Right cardiac atrium (tissue), 5 donors: ENCODE measurements around the gene SGPL1. TPM values are rescaled to one million over a fixed set of nuclear protein-coding genes. Genes with fewer than 3 reads are reported as not detected.
A peak's percentile ranks its signal among the peaks of the same experiment; 100 is the strongest.
"Not testable (repeated sequence)": the region's sequence is repeated elsewhere in the genome, so short reads cannot be mapped to it uniquely, and the experiment has no call there.

Experiments used
- ATAC-seq, 2 donors: fragments of 200-7000 bp; cut with Tn5 transposase; one replicate each; pipeline versions ENCODE4 v1.8.0 to v1.9.1; 2020; ENCODE audit warnings: moderate library complexity in 2 of 2, mild to moderate bottlenecking in 1 of 2
- DNase-seq, 3 donors: peaks; one replicate each; pipeline ENCODE4 v3.0.0-alpha.2; 2020
- H3K27ac ChIP-seq: one replicate; pipeline ENCODE4 v1.5.1; 2013; ENCODE audit warnings: mild to moderate bottlenecking, low read length, control low read depth, moderate library complexity
- H3K27me3 ChIP-seq: one replicate; pipeline ENCODE4 v1.6.1; 2013; ENCODE audit not compliant: control insufficient read depth, insufficient read depth
- H3K4me1 ChIP-seq: one replicate; pipeline ENCODE4 v1.6.1; 2013; ENCODE audit warnings: low read length; ENCODE audit not compliant: control insufficient read depth, insufficient read depth
- H3K4me3 ChIP-seq: one replicate; pipeline ENCODE4 v1.5.1; 2013; ENCODE audit warnings: low read length, control low read depth
- H3K9me3 ChIP-seq: one replicate; pipeline ENCODE4 v1.6.1; 2013; ENCODE audit warnings: low read length; ENCODE audit not compliant: control insufficient read depth
- WGBS: extraction: QIAGEN DNeasy Blood & Tissue Kit; methylation state at CpG from one replicate; pipeline ENCODE4 v1.1.7; 2013; 5-methylcytosine and 5-hydroxymethylcytosine counted together
- intact Hi-C, 4 donors: fragments of 100-400 bp; cut with DNase I; formaldehyde crosslinking; loops; one replicate each; pipeline versions ENCODE4 v1.11.0 to v1.14.0; 2022 to 2023
- long read RNA-seq, 4 donors: library from polyadenylated mRNA; unstranded; transcript quantifications; one replicate each; pipeline ENCODE4 v2.0.0, GENCODE V29; 2020 to 2021
- polyA plus RNA-seq: library from polyadenylated mRNA; stranded (reverse); fragments of 200-250 nt; gene quantifications from one replicate; pipeline ENCODE4 v1.2.3, GENCODE V29; 2013
- total RNA-seq, 4 donors: library from RNA; stranded (reverse); fragmentation: NEBNext Ultra II Directional; extraction: Animal tissue kit (Norgen Biotek cat#: 25700); gene quantifications; one replicate each; pipeline ENCODE4 v1.2.1, GENCODE V29; 2021
- donor health status: healthy with polysubstance abuse.
- donor health status: DM: no; HTN: yes; CAD: no.
- donor health status: DM: no; HTN: no; CAD: no.
- donor health status: DM: no; HTN: yes; CAD: no; lungs with severe emphysema.
- donor health status: DM: yes; HTN: yes; CAD: no.

Gene SGPL1, protein sequence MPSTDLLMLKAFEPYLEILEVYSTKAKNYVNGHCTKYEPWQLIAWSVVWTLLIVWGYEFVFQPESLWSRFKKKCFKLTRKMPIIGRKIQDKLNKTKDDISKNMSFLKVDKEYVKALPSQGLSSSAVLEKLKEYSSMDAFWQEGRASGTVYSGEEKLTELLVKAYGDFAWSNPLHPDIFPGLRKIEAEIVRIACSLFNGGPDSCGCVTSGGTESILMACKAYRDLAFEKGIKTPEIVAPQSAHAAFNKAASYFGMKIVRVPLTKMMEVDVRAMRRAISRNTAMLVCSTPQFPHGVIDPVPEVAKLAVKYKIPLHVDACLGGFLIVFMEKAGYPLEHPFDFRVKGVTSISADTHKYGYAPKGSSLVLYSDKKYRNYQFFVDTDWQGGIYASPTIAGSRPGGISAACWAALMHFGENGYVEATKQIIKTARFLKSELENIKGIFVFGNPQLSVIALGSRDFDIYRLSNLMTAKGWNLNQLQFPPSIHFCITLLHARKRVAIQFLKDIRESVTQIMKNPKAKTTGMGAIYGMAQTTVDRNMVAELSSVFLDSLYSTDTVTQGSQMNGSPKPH
- total RNA-seq = 10 to 100 TPM; 12.2 to 20.2 (median 14.6) TPM
- 4.2 TPM for polyA plus RNA-seq
- long read RNA-seq, donor 1, partial matches to known transcripts = 2 of 11 reads
- long read RNA-seq, donor 1, other reads (novel, unspliced or antisense) = 9 of 11 reads
- long read RNA-seq, donor 2, partial matches to known transcripts = 0 of 3 reads
- long read RNA-seq, donor 2, other reads (novel, unspliced or antisense) = 3 of 3 reads
- long read RNA-seq, donor 3, full-length matches to known transcripts = 2 of 26 reads
- long read RNA-seq, donor 3, partial matches to known transcripts = 23 of 26 reads
- long read RNA-seq, donor 3, other reads (novel, unspliced or antisense) = 1 of 26 reads
- long read RNA-seq, donor 4, full-length matches to known transcripts = 2 of 6 reads
- long read RNA-seq, donor 4, partial matches to known transcripts = 1 of 6 reads
- long read RNA-seq, donor 4, other reads (novel, unspliced or antisense) = 3 of 6 reads

DNA sequence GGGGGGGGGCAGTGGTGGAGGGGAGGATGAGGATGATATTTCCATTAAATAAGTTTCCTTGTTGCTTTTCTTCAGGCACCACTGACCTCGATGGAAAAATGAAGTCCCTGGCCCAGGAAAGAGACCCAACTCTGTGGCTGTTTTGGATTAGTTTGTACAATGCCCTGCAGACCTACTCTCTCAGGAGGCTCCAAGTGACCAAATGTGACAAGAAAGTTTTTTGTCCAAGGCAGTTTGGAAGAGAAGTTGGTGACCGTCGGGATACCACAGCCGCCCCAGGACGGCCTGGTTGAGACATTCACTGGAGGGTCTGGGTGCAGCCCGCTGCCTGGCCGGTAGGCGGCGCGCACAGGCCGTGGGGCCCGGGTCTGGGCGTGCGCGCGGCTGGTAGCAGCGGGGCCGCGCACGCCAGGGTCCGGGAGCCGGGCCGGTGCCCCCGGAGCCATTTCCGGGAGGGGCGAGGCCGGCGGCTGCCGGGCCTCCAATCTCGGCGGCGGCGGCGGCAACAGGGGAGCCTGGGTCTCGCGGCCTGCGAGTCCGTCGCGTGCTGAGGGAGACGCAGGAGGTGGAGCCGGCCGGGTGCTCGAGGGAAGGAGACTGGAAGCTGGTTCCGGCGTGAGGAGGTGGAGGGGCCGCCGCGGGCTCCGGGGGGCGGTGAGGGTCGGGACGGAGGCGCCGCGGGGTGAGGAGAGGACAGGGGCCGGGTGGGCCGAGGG is at the start of gene SGPL1:
TSS of gene SGPL1 (plus strand) at position 445 of the 716 bp plus-strand sequence. CDS start 906 bp downstream, outside the sequence.
- ATAC-seq (peak; percentile 96 to 97), DNase-seq (peak; percentile 87 to 96 (median 94))
- 1% methylated on average over 58 of the region's 58 CpGs for WGBS
- H3K9me3 ChIP-seq = no peaks in the 10 kb centered on the region
- H3K27ac ChIP-seq = peak within 1 kb of the TSS; percentile 76
- H3K4me3 ChIP-seq = peak within 1 kb of the TSS; percentile 94
- H3K27me3 ChIP-seq = no peaks in the 10 kb centered on the region
- H3K4me1 ChIP-seq = no peaks in the 10 kb centered on the region
- intact Hi-C loops = loop anchor here (2.0 to 5.0 kb wide), 2 partner anchors 62 to 65 kb away; no protein-coding TSS in a partner anchor

DNA sequence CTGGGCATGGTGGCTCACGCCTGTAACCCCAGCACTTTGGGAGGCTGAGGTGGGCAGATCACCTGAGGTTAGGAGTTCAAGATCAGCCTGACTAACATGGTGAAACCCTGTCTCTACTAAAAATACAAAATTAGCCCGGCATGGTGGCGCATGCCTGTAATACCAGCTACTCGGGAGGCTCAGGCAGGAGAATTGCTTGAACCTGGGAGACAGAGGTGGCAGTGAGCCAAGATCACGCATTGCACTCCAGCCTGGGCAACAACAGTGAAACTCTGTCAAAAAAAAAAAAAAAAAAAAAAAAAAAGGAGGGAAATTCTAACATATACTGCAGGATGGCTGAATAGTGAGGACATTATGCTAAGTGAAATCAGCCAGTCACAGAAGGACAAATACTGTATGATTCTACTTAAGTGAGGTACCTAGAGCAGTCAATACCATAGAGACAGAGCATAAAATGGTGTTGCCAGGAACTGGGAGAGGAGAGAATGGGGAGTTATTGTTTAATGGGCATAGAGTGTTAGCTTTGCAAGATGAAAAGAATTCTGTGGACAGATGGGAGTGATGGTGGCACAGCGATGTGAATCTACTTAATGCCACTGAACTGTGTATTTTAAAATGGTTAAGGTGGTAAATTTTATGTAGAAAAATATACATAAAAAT is 47.6 kb upstream of the SGPL1 start:
- peak in 1 of 3 donors; percentile 7 for DNase-seq
- ATAC-seq, H3K4me3 ChIP-seq, H3K27me3 ChIP-seq, intact Hi-C loops, H3K4me1 ChIP-seq, H3K9me3 ChIP-seq, H3K27ac ChIP-seq: not testable (repeated sequence)
- 79% methylated on average over 6 of the region's 6 CpGs for WGBS

DNA sequence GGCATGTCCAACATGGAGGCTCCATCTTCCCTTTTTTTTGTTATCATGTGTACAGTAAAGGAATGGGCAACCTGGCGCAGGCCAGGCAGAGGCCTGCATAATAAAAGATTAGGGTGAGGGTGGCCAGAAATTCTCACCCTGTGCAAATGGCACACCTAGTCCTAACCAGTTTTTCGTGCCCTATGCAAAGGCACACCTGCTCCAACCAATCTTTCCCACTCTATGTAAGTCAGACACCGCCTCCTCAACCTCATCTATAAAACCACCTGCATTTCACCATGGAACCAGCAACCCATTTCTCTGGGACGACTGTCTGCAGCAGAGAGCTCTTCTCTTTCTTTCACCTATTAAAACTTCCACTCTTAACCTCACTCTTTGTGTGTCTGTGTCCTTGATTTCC is 46.6 kb upstream of the SGPL1 start:
- no peak overlapping the region for H3K27ac ChIP-seq
- ATAC-seq = no peak
- H3K9me3 ChIP-seq = no peaks in the 10 kb centered on the region
- WGBS = 94% methylated on average over 4 of the region's 4 CpGs
- intact Hi-C loops = no loop called here
- no peak for DNase-seq
- H3K4me3 ChIP-seq = no peak overlapping the region
- H3K27me3 ChIP-seq = no peaks in the 10 kb centered on the region
- H3K4me1 ChIP-seq = no peaks in the 10 kb centered on the region

DNA sequence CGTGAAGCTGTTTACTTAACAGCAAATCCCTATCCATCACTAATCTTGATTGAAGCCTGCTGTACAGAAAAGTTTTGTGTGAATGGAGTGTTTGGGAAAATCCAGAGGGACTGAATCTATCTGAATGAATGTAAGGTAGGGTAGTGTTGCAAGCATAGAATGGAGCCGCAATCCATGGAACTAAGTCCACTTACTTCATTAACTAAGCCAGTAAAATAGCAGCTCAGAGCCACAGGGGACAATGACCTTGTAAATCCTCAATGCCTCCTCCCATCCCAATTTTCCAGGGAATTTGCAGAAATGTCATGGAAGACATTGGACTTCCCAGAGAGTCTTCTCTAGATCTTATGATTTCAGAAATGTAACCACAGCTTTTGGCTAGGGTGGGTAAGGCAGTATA is 45.7 kb upstream of the SGPL1 start:
- H3K27me3 ChIP-seq = no peaks in the 10 kb centered on the region
- H3K9me3 ChIP-seq = no peaks in the 10 kb centered on the region
- no peaks in the 10 kb centered on the region for H3K4me1 ChIP-seq
- DNase-seq = no peak
- no peak overlapping the region for H3K27ac ChIP-seq
- ATAC-seq = no peak
- intact Hi-C loops = no loop called here
- H3K4me3 ChIP-seq = no peak overlapping the region
- WGBS = 81% methylated on average over 2 of the region's 2 CpGs

DNA sequence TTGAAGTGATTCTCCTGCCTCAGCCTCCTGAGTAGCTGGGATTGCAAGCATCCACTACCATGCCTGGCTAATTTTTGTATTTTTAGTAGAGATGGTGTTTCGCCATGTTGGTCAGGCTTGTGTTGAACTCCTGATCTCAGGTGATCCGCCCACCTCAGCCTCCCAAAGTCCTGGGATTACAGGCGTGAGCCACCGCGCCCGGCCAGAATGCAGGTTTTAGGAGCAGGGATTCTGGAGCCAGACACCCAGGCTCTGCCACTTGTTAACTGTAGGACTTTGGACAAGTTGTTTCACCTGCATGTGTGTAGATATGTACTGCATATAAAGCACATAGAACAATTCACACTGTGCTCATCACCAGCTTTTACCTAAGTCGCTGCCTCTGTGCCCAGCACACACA is 45.2 kb upstream of the SGPL1 start:
- H3K27ac ChIP-seq, H3K27me3 ChIP-seq, intact Hi-C loops, H3K4me3 ChIP-seq, H3K4me1 ChIP-seq, H3K9me3 ChIP-seq, ATAC-seq: not testable (repeated sequence)
- WGBS = 95% methylated on average over 7 of the region's 7 CpGs
- peak in 1 of 3 donors; percentile 27 for DNase-seq

DNA sequence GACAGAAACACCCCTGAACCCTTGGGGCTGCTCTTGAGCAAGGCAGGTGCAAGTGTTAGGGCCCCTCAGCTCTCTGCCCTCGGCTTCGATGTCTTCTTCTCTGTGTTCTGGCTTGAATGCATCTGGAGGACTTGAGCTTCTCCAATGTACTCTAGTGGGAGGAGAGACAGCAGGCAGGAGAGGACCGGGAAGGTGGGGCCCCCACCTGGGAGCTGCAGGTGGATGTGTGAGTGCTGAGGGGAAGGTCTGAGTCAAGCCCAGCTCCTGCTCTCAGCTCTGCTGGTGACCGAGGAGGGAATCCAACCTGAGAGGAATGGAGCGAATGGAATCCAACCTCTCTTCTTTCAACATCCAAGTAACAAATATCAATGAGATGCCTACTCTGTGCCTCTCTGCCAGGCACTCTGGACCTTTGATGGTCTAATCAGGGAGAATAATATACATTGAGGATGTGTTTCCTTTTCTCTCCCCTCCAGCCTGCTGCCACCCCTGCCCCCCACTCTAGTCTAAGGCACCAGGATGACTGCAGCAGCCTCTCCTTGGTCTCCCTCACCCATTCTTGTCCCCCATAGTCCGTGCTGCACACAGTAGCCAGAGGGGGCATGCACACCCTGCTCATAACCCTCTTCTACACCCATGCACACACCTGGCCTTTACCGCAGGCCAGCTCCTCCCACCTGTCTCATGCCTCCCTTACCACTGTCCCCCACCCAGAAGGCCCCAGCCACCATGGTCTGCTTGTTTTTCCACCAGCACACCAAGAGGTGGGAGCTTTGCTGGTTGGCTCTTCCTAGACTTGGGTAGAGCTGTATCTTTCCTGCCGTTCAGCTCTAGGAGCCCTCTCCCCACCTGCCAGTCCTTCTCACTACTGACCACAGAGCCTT is 44.2 kb upstream of the SGPL1 start:
- Histone ChIP-seq H3K9me3 (no peaks in the 10 kb centered on the region), H3K4me3 (no peak overlapping the region), H3K4me1 (no peaks in the 10 kb centered on the region), H3K27me3 (no peaks in the 10 kb centered on the region), H3K27ac (no peak overlapping the region)
- 91% methylated on average over 8 of the region's 8 CpGs for WGBS
- no peak for ATAC-seq
- DNase-seq = peak in 1 of 3 donors; percentile 8
- intact Hi-C loops = no loop called here

DNA sequence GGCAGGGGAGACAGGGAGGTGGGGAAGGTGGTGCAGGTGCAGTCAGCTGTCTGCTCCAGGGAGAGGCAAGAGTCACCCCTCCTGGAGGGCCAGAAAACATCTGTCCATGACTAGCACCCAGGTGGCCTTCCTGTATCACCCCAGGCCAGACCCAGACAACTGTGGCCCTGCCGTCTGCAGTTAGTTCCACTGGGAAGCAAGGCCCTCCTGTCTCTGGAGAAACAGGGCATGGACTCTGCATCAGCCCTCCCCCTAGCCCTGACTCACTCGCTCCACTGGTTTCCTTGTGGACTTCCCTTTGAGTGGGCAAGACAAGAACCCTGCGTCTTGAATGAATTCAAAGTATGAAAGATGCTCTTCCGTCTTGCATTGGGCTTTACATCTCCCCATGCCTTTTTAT is 43.1 kb upstream of the SGPL1 start:
- Histone ChIP-seq H3K9me3 (no peaks in the 10 kb centered on the region), H3K4me3 (no peak overlapping the region), H3K27me3 (no peaks in the 10 kb centered on the region), H3K27ac (no peak overlapping the region), H3K4me1 (no peaks in the 10 kb centered on the region)
- 87% methylated on average over 4 of the region's 4 CpGs for WGBS
- intact Hi-C loops = no loop called here
- DNase-seq = peak in 1 of 3 donors; percentile 17
- ATAC-seq = no peak

DNA sequence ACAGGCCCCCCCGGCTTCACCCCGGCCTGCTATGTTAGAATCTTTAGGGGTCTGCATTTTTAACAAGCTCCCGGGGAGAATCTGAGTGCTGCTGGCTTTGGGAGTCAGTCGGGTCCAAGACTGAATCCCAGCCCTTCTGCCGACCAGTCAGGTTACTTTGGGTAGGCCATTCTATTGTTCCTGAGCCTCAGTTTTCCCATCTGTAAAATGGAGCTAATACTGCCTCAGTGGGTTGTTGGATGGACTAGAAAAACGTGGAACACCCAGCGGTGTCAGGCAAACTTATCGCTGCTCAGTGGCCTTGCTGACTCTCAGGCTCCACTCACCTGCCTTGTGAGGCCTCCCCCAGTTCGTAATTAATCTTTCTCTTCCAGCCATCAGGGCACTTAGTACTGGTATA is 42.3 kb upstream of the SGPL1 start:
- WGBS = 90% methylated on average over 9 of the region's 9 CpGs
- H3K4me3 ChIP-seq = no peak overlapping the region

DNA sequence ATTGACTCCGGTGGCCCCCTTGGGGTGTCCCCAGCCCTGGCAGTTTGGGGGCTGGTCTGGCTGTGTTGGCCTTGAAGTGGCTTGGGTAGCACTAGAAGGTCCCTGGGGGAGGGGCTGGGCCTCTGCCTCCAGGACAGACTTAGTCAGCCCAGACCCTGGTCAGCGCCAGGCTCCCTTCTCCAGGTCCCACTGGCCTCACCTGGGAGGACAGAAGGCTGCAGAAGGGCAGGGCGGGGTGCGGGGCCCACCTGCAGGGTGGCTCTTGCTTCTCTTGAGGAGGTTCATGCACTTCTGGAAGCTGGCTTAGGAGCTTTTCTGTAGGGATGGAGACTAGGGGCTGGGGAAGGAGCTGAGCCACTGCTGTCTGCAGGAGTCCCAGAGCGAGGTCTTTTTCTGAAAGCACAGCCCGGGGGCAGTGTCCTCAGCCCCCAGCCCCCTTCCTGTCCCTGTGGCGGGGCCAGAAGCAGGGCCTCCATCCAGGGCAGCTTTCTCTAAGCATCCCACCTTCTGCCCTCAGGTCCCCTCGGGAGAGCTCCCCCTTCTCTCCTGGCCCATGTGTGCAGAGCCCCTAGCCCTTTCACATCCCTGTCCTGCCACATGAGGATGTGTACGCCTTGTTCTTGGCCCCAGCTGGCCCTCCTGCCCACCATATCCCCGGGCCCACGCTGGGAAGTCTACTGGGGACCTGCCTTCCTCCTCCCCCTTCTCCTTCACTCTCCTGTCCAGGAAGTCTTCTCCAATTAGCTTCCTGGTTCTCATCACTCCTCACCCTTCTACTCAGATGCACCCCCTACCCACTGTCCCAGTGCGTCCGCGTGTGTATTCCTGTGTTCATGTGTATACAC is 41.6 kb upstream of the SGPL1 start:
- Histone ChIP-seq H3K27ac (no peak overlapping the region), H3K9me3 (no peaks in the 10 kb centered on the region), H3K4me1 (no peaks in the 10 kb centered on the region), H3K27me3 (no peaks in the 10 kb centered on the region), H3K4me3 (no peak overlapping the region)
- intact Hi-C loops = no loop called here
- 86% methylated on average over 14 of the region's 14 CpGs for WGBS
- peak in 2 of 3 donors; percentile 35 to 39 for DNase-seq
- no peak for ATAC-seq

More for the DNA sequence above, 42.3 kb upstream of the SGPL1 start:
- peak in 1 of 3 donors; percentile 8 for DNase-seq
- Histone ChIP-seq H3K9me3 (no peaks in the 10 kb centered on the region), H3K27me3 (no peaks in the 10 kb centered on the region), H3K27ac (no peak overlapping the region), H3K4me1 (no peaks in the 10 kb centered on the region)
- intact Hi-C loops = no loop called here
- no peak for ATAC-seq
